Measurements from ENCODE around the gene KIRREL3. TPM values are rescaled to one million over a fixed set of nuclear protein-coding genes. Genes with fewer than 3 reads are reported as not detected.

Gene KIRREL3
- total and polyA plus RNA-seq, 10 donors, result 0.50 to 5.4 (median 2.0) TPM

DNA sequence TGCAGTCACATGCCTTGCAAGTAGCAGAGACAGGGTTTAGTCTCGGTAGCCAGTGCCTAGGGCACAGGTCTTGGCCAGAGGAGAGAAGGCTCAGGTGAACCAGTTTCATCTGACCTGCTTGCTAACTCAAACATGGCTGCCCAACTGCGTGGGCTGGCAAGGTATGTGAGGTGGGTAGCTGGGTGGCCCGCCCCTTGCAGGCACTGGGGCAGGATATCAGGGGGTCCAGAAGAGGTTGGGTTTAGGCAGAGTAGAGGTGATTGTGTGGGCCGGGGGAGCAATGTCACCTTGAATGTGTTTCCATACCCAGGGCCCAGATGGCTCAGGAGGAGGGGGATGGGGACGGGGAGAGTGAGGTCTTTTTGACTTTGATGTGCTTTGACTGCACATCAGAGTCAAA, 607.4 kb downstream of the KIRREL3 start:
- WGBS, 5 donors, result 68 to 84% (median 76%) methylated on average over 5 of the region's 5 CpGs
- DNase-seq, result peak; percentile 61
- H3K4me3 ChIP-seq, result no peak overlapping the region

GRCh38 chr11:126392633-126393013, 607.9 kb downstream of the KIRREL3 start:
- TF ChIP-seq POLR2A (IDR thresholded peaks at IDR 0.05) (no peak), POLR2AphosphoS5 (IDR thresholded peaks at IDR 0.05) (no peak)
- TF ChIP-seq, protein P1, sequence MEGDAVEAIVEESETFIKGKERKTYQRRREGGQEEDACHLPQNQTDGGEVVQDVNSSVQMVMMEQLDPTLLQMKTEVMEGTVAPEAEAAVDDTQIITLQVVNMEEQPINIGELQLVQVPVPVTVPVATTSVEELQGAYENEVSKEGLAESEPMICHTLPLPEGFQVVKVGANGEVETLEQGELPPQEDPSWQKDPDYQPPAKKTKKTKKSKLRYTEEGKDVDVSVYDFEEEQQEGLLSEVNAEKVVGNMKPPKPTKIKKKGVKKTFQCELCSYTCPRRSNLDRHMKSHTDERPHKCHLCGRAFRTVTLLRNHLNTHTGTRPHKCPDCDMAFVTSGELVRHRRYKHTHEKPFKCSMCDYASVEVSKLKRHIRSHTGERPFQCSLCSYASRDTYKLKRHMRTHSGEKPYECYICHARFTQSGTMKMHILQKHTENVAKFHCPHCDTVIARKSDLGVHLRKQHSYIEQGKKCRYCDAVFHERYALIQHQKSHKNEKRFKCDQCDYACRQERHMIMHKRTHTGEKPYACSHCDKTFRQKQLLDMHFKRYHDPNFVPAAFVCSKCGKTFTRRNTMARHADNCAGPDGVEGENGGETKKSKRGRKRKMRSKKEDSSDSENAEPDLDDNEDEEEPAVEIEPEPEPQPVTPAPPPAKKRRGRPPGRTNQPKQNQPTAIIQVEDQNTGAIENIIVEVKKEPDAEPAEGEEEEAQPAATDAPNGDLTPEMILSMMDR (IDR thresholded peaks at IDR 0.05 in 8 of 11, conservative IDR thresholded peaks at IDR 0.05 in 3 of 11), result no peak
- no peaks in the 10 kb centered on the region for H3K27me3 ChIP-seq (replicated peaks in 1 of 7)
- no peak overlapping the region for H3K4me3 ChIP-seq
- H3K36me3 ChIP-seq, result no peaks in the 10 kb centered on the region
- H3K4me1 ChIP-seq, result peaks cover 3 to 64% (median 35%) of the 10 kb centered on the region in 6 donors
- intact Hi-C loops (cut with DNase I; ENCODE audit: low total_unique reads), result no loop called here
- WGBS, 5 donors, result 7 to 38% (median 20%) methylated on average over 4 of the region's 4 CpGs
- peak; percentile 43 for DNase-seq
- no peaks in the 10 kb centered on the region for H3K9me3 ChIP-seq
- peak overlapping the region in 5 of 8 donors; percentile 20 to 69 (median 53) for H3K27ac ChIP-seq

More for the DNA sequence above, 607.4 kb downstream of the KIRREL3 start:
- intact Hi-C loops (cut with DNase I; ENCODE audit: low total_unique reads), result no loop called here
- peak overlapping the region in 4 of 8 donors; percentile 36 to 64 (median 50) for H3K27ac ChIP-seq
- peaks cover 3 to 59% (median 30%) of the 10 kb centered on the region in 6 donors for H3K4me1 ChIP-seq
- TF ChIP-seq POLR2AphosphoS5 (IDR thresholded peaks at IDR 0.05), result no peak
- TF ChIP-seq POLR2A (IDR thresholded peaks at IDR 0.05), result no peak
- TF ChIP-seq, protein P1 (IDR thresholded peaks at IDR 0.05 in 8 of 11, conservative IDR thresholded peaks at IDR 0.05 in 3 of 11), result no peak
- H3K36me3 ChIP-seq, result no peaks in the 10 kb centered on the region
- H3K27me3 ChIP-seq (replicated peaks in 1 of 7), result no peaks in the 10 kb centered on the region
- H3K9me3 ChIP-seq, result no peaks in the 10 kb centered on the region

DNA sequence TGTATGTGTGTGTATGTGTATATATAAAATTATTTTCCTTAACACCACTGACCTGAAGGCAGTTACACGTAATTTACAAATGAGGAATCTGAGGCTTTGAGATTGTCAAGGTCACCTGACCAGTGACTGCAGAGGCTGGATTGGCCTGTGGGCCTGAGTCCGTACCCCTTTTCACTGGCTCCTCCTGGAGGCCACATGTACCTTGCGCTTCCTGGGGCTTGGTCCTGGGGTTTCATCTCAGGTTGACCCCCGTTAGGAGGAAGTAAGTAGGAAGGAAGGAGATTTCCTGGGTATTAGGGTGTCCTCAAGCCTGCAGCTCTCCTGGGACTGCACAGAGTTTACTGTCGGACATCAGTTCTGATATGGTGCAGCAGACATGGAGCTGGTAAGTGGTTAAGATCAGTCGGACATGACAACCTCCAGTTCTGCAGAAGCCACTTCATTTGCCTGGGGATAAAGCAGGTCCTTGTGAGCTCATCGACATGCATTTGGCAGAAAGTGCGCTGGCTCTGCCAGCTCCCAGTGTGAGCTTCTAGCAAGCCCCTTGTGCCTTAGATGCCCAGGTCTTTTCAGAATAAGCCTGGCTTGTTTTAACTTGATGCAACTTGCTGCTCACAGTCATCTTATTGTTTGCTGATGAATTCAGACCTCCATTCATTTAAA, 608.5 kb downstream of the KIRREL3 start:
- intact Hi-C loops (cut with DNase I; ENCODE audit: low total_unique reads), result no loop called here
- TF ChIP-seq, protein P1 (IDR thresholded peaks at IDR 0.05 in 8 of 11, conservative IDR thresholded peaks at IDR 0.05 in 3 of 11), result peak in 2 of 11 experiments; percentile 18 to 19
- no peak for TF ChIP-seq POLR2A (IDR thresholded peaks at IDR 0.05)
- Histone ChIP-seq H3K4me1 (peaks cover 4 to 69% (median 40%) of the 10 kb centered on the region in 6 donors), H3K27me3 (replicated peaks in 1 of 7) (no peaks in the 10 kb centered on the region), H3K4me3 (no peak overlapping the region), H3K27ac (peak overlapping the region in 5 of 8 donors; percentile 20 to 69 (median 53)), H3K36me3 (no peaks in the 10 kb centered on the region), H3K9me3 (no peaks in the 10 kb centered on the region)
- peak; percentile 78 for DNase-seq
- WGBS, 5 donors, result 19 to 43% (median 34%) methylated on average over 8 of the region's 8 CpGs

- Histone ChIP-seq H3K4me1 (peaks cover 9 to 73% (median 47%) of the 10 kb centered on the region in 6 donors), H3K4me3 (no peak overlapping the region), H3K36me3 (no peaks in the 10 kb centered on the region), H3K27ac (peak overlapping the region in 5 of 8 donors; percentile 47 to 69 (median 53)), H3K9me3 (no peaks in the 10 kb centered on the region), H3K27me3 (replicated peaks in 1 of 7) (no peaks in the 10 kb centered on the region)
- DNase-seq, result peak; percentile 67
- intact Hi-C loops (cut with DNase I; ENCODE audit: low total_unique reads), result no loop called here
- TF ChIP-seq POLR2AphosphoS5 (IDR thresholded peaks at IDR 0.05) (no peak), POLR2A (IDR thresholded peaks at IDR 0.05) (no peak)
- TF ChIP-seq, protein P1 (IDR thresholded peaks at IDR 0.05 in 8 of 11, conservative IDR thresholded peaks at IDR 0.05 in 3 of 11), result no peak
- WGBS, 5 donors, result 49 to 72% (median 62%) methylated on average over 7 of the region's 7 CpGs
Measured at GRCh38 chr11:126391286-126391954, 609.1 kb downstream of the KIRREL3 start.
